HT-29 (cell line): ENCODE data around the gene USP25. TPM values are rescaled to one million over a fixed set of nuclear protein-coding genes. Genes with fewer than 3 reads are reported as not detected.

Source experiments
- DNase-seq: peaks from one replicate; pipeline ENCODE4 v3.0.0-alpha.2; 2015; ENCODE audit warnings: low spot score
- total RNA-seq: library from RNA; depleted of rRNA; stranded (reverse); fragments of >200 nt; shearing (Covaris generic); gene quantifications from 2 replicates; pipeline ENCODE4 v1.2.3, GENCODE V29; 2014

USP25 gene
- total RNA-seq, 1 experiment from 2014 or later: 13.3 TPM

DNA sequence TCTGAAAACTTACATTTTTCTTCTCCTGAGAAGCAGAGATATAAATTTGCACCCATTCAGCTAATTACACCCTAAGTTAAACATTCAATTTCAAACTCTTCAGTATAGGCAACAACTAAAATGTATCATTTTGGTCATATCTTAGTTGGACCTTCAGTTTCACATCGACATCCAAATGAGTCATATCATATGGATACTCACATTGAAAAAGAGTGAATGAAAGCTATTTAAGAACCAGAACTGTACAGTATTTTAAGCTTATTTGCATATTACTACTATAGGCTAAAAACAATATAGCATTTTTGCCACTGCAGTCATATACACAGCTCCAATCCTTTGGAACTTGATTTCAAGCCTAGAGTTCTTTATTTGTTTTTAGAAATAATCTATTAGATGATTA, 33.6 kb downstream of the USP25 start:
- DNase-seq: no peak

DNA sequence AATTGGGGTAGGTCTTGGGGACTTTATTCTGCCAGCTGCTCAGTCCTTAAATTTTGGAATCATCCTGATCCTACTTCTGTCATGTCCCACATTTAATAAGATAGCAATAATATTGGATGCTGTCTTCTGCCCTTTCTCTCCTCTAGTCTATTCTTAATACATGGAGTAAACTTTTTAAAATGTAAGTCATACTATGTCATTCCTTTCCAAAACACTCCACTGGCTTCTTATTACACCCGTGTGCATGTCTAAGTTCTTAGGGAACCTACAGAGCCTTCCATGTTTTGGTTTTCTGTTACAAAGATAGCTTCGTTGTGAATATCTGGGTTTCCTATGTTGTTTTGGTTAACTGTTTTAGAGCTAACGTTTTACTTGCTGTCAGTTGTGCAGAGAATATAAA, 35.1 kb downstream of the USP25 start:
- DNase-seq: no peak

DNA sequence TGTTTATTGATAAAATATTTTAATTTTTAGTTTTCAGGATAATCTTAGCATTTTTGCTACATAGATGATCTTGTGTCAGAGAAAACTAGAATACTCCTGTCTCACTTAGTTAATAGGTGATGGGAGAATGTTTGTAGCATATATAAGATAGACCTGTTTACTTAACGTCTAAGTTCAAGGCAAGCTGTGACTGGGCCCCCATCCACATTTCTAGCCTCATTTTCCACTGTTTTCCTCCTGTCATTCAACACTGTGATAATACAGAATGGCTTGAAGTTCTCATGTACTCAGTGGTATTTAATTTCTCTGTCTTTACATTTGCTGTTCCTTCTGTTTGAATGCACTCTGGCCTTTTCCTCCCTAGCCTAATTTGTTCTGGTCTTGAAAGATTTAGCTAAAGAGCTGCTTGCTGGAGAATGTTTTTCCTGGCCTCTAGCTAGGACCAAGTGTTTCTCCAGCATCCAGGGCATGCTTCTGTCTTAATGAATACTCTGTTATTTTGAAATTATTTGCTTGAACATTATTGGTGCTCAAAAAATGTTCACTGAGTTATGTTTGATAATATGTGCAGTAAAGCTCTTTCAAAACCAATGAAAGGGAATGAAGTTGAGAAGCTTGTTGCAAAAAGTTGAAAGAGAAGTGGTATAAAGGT, 37.3 kb downstream of the USP25 start:
- no peak for DNase-seq

DNA sequence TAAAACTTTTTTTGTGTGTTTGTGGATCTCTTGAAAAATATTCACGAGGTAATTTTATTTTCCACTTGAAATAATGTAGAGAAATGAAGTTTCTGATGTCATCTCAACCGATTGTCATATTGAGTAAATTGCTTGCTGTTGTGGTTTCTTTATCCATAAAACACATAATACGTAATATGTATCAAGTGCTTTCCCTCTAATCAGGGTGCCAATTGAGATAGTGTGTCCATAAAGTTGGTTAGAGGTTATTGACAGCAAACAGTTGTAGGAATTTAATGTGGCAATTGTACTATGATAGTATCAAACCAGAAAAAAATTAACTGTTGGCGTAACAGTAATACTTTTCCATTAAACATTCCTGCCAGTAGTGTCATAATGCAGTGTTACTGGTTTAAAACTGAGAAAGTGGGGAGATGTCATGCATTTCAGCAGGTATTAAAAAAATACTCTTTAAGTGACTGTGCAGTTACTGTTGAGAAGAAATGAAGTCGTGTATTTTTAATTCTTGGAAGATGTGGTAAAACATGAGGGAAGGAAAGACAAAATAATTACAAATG, 38.3 kb downstream of the USP25 start:
- no peak for DNase-seq

DNA sequence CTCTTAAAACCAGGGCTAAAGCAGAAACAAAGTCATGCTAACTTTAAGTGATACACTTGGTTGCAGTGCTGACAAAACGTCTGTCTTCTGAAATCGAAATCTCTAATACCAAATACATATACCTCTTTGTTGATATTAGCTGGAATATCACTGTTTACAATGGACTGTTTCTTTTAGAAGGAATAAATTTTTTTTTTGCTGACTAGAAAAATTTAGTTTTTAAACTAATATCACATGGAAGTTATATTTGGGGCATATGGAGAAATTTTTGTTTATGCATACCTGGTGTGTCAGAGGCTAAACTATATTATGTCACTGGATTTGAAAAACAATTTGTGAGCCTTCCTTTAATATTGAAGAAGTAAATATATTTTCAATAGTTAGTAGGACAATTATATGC, 39.1 kb downstream of the USP25 start:
- no peak for DNase-seq

DNA sequence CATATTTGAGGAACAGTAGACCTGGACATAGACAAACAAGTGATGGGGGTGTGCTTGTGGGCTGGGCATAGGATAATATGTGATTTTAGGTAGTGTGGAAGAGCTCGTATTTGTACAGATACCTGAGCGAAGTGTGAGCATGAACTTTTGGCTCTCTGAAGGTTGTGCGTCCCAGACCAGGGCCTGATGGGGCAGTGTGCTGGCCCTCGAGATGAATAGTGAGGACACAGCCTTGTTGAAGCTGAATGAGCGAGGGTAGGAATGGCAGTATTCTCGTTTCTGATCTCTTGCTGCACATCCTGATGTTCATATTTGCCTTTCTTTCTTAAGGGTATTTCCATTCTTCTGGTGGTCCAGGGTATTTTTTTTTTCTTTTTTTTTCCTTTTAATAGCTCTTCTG, 41.5 kb downstream of the USP25 start:
- no peak for DNase-seq

DNA sequence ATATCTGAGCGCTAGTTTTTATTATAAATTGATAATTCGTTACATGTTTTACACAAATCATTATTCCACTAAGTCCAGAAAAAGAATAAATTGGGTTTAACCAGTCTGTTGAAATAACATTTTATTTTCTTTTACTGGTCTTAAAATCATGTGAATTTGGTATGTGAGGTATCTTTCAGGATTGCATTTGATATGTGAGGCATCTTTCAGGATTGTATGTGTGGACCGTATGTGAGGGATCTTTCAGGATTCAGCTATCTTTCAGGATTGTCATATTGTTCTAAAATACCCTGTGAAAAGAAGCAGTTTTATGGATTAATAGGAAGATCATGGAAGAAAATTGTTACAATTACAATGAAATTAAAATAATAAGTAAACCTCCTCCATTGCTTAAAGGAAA, 42.9 kb downstream of the USP25 start:
- no peak for DNase-seq

DNA sequence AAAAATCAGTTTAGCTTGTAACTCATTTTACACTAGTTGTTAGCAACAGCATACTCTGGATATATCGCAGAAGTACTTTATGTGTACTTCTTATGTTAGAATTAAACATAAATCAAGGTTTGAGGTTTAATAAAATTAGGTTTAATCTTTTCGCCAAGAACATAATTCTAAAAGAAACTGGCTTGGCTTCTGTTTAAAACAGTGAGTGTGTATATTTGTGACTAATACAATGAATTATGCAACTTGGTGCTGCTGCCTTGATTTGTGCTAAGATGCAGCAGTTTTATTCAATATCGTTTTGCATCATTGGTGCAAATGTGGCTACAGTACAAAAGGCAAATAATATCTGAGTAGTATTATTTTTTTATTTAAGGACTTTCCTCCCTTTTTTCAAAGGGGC, 44.8 kb downstream of the USP25 start:
- no peak for DNase-seq

DNA sequence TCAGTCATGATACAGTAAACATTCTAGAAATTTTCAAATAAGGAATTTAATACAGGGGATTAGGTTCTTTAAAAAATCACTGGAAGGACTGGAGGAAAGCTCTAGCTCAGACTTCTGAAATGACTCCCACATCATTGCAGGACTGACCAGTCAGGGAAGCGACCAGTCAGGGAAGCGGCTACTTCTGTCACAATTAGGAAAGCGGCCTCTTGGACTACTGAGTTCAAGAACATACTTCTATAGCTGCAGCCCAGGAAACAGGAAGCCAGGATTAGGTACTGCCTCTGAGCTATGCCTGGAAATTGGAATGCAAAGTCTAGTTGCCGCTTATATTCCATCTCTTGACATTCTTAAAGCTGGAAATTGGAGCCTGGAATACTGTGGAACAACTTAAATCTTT, 45.5 kb downstream of the USP25 start:
- no peak for DNase-seq

DNA sequence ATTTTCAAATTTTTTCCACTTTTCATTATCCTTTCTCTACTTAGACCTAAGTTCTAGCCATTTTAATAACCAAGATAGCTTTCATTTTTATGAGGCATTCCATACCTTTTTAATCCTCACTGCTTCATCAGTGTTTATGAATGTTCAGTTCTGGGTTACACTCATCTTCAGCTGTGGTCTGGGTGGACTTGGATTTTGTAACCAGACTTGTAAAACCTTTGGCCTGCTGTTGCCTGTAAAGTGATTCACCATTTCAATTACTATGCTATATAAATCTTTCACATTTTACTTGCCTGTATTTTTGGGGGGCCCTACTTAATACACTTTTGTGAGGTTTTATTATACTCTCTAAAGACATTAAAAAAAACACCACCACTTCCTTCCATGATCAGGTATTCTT, 46.2 kb downstream of the USP25 start:
- no peak for DNase-seq

DNA sequence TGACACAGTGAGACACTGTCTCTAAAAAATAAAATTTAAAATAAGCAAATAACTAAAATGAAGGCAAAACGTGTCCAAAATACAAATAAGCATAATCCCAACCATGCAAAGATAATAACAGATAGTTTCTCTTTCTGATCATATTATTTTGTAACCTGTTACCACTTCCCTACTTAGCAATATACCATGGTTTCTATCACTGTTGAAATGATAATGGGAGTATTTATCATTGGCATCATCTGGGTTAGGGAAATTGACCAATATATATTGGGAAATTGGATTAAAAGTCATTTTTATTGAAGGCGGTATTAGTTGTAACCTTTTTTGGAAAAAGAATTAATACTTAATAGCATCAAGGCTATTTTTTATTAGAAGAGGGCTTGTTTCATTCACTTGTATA, 47.0 kb downstream of the USP25 start:
- DNase-seq: no peak

DNA sequence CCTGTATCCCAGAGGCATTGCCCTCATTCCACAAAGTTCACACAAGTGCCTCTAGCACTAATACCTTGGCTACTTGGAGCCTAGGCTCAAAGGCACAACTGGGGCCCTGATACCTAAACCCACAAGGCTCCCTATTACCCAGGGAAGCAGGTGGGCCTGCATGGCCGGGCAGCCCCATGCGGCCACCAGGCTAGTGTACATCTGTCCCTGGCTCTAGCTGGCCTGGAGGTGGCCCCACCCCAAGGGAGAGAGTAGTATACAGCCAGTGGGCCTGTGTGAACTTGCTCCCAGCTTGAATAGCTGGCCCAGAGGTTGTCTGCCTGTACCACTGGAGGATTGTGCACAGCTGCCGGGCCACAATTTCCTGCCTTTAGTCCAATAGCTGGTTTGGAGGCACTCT, 52.2 kb downstream of the USP25 start:
- no peak for DNase-seq

DNA sequence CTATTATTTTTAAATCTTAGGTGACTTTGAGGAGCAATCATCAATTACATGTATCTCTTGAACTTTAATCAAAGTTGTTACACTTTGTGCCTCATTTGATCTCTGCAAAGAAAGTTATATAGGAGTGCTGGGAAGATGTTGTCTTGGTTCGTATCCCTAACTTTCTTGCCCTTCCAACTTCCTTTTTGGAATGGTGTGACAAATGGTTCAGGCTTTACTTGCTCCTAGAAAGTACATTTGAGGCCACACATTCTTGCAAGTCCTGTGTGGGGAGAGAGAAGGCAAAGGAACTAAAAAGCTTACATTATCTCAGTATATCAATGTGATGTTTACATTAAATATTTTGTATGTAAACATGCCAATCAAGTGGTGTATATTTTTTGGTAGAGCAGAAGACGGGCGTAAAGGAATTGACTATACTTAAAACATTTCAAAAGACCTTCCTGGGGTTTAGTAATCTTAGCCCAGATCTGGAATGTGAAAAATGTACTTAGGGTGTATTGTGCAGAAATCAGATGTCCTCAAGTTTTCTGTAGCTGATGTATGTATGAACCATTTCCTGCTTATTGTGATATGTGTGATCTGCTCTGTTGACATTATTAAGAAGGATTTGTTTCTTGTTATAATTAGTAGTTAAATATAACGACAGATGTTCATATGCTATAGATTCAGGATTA, 59.2 kb downstream of the USP25 start:
- no peak for DNase-seq

DNA sequence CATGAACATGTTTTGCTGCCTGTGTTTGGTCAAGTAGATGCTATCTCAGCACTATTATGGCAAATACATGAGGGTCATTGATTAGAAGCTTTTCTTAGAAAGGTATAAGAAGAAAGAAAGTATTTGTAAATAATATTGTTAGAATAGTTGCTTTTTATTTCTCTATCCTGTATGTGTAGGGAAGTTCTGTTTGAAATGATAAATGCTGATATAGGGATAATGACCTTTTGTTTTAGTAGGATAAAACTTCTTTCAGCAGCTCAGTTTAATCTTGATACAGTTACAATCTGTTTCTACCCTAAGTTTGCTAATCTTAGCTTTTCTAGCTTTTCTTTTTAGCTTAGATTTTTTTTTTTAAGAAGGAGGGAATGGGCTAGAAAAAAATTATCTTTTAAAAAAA, 63.3 kb downstream of the USP25 start:
- no peak for DNase-seq

DNA sequence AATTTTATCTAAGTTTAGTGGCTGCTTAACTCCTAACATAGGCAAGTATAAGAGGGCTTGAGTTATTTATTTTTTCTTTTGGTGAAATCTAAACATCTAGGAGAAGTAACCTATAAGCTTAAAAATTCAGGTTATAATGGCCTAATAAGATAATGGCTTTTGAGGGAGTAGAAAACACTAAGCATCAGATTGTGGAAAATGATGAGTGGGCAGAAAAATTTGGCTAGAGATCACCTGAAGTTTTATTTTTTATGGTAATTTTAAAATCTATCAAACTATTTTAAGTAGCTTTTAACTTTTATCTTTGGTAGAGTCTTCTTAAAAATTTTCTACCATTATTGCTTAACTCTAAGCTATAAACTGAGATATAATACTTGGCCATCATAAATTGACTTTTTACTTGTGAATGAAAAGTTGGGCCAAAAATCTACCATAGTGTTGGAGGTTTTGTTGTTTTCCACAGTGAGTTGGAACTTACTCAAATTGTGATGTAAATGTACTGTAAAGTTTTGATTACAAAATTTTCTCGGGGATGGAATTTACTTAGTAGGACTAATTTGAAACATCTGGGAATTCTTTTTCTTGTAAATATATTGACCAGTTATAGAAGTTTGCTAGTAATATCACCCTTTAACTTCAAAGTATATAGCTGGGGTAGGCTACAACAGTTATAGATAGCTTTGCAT, 63.9 kb downstream of the USP25 start:
- no peak for DNase-seq

DNA sequence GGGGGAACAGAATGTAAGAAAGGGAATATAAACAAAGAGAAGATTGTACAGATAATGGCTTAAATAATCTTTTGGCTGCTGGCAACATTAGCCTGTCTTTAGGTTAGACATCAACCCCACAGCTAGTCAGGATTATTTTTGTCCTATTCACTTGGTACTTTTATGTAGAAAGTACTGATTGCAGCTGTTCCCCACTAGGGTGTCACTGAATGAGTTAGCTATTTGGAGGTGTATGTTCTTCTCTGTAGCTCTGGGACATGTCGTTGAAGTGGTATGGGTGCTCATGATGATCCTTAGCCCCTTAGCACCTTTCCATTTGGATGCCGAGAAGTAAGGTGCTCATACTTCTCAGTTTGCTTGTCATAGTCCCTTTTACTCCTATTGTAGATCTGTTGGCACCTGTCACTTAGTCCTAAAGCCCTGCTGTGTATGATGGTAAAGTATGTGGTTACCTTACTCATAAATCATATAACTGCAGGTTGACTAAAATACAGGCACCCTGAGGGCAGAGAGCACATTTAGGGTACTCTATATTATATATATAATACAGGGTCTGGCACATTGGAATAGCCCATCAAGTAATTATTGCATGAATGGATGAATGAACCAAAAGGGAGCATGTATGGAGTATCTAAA, 64.6 kb downstream of the USP25 start:
- no peak for DNase-seq

DNA sequence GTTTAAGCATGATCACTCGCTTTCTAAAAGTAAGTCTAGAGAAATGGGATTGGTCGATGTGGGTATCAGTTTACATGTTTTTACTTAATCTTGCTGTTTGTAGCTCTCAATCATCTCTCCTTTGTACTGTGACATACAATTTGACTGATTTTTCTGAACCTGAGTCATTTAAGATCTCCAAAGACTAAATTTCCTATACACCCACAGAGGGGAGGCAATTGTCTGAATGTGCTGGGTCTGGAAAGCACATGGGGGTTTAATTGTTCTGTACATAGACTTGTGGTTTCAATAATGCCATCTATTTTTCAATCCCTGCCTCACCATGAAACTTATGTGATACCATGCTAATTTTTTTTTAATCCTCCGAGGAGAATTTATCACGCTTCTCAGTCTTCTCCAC, 65.8 kb downstream of the USP25 start:
- no peak for DNase-seq

DNA sequence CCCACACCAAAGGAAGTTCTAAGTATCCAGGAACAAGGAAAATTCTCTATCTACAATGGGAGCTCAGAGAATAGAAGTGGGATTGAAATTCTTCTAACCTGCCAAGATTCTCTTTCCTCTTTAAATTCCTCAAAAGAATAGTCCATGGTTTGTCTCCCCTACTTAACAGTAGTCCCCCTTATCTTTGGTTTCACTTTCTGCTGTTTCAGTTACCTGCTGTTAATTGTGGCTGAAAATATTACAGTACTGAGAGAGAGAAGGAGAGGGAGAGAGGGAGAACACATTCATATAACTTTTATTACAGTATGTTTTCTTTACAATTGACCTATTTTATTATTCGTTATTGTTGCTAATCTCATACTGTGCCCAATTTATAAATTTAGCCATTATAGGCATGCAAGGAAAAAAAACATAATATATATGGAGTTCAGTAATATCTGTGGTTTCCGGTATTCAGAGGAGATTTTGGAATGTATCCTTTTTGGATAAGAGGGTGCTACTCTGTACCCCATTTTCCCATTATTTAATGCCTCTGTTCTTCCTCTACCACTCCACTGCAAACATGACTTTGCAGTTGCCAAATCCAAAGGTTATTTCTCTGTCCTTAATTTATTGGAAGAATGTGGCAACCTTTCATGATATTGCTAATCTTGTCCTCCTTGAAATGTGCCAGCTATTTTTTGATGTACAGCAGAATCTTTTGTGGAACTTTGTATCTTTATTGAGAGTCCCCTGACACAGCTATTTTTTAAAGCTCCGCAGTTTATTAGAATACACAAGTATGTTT, 68.0 kb downstream of the USP25 start:
- DNase-seq: no peak

DNA sequence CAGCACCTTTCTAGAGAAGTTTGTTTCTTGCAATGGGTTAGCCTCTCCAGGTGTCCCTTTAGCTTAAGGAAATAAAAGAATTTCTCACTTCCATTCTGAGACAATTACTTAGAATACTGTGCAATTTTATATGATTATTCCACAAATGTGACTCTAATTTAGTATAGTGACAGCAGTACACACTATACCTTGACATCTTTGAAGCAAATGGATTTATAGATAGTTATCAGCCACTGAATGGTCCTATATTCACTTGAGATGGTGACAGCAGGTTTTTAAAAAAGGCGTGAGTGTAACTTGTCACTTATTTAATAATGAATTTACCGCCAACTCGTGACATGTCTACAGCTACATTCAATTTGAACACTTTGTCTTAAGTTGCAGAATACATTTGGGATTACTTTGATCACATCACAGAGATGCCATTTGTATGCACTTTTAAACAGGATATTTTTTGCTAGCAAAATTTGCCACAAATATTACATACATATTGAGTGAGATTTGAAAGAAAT, 71.6 kb downstream of the USP25 start:
- no peak for DNase-seq

DNA sequence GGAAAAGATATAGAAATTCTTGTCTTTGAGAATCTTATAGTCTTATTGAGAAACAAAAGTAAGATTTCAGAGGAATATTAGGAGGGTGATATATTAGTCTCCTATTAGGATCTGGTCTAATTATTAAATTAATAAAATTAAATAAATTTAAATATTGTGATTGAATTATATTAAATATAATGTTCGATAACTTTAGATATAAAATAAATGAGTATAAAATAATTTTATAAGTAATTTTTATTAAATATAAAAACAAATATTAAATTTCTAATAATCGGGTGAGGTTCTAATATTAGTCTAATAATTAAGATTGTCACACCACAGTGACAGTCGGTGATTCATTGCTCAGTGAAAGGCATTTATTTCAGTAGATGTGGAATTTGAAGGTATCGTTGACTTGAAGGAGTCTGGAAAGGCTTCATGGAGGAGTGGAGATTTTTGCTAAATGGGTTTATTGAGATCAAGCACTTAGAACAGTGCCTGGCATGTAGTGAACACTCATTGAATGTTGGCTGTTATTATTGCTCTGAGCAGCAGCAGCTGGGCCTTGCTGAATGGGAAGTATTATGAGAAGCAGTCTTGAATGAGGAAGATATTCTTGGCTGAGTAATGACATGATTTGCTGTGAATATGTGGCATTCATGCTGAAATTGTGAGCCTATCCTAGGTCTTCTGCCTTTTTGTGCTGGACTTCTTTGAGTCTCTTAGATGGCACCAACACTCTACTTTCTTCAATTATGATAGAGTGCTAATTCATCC, 74.6 kb downstream of the USP25 start:
- DNase-seq: no peak

DNA sequence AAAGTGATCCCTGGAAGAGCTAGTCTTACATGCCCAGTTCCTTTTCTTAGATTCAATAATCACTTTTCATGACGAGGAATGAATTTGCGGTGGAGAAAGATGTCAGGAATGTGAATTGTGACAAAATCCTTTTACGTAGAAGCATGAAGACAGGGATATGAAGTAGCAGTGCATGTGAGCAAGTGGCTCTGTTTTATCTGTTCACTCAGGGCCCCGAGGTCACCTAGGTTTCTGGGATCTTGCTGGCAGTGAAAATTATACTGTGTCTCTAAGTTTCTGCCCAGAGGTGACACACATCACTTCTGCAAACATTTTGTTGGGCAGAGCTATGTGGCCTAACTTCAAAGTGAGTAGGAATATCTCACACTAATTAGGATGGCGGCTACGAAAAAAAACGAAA, 79.3 kb downstream of the USP25 start:
- DNase-seq: no peak
